GM10248 (cell line): Measurements from ENCODE around the gene COL9A2.
"Not testable (repeated sequence)": the region's sequence is repeated elsewhere in the genome, so short reads cannot be mapped to it uniquely, and the experiment has no call there.

Experiments used
- CTCF ChIA-PET: fragments of 300-600 bp; sonication (Branson Sonifier 250); formaldehyde crosslinking; extraction: SDS; loops from one replicate; lab custom pipeline; 2021; ENCODE audit warnings: antibody characterized with exemption; lab: Yijun Ruan, JAX
- POLR2A ChIA-PET: fragments of 350-650 bp; sonication (Branson Sonifier 250); formaldehyde crosslinking; extraction: SDS; loops from one replicate; lab custom pipeline; 2020; ENCODE audit warnings: antibody characterized with exemption; lab: Yijun Ruan, JAX
- DNase-seq: peaks from one replicate; pipeline ENCODE4 v3.0.0; 2012; ENCODE audit errors: extremely low spot score
- CTCF ChIP-seq: IDR thresholded peaks from 2 replicates; pipeline ENCODE4 v1.5.1; 2012; ENCODE audit warnings: mild to moderate bottlenecking, low read depth; ENCODE audit errors: extremely low read depth, missing control alignments, control extremely low read depth

The COL9A2 gene

GRCh38 chr1:40360631-40361030 is 43.5 kb upstream of the COL9A2 start:
- no peak for TF ChIP-seq CTCF

GRCh38 chr1:40357625-40358024 is 40.5 kb upstream of the COL9A2 start:
- ChIA-PET CTCF (interaction anchor here (0.9 to 2.0 kb wide), 5 partner anchors 16 to 214 kb away, joined by 3 to 11 read pairs (median 4); no protein-coding TSS in a partner anchor), POLR2A (no interaction called here)
- TF ChIP-seq CTCF: no peak
- DNase-seq: no peak

More at GRCh38 chr1:40360631-40361030, 43.5 kb upstream of the COL9A2 start:
- DNase-seq: no peak
- POLR2A ChIA-PET: no interaction called here
- CTCF ChIA-PET: interaction anchor here (1.7 to 1.8 kb wide), 2 partner anchors 11 to 22 kb away, joined by 4 to 5 read pairs; no protein-coding TSS in a partner anchor

GRCh38 chr1:40353082-40353481 is 36.0 kb upstream of the COL9A2 start:
- POLR2A ChIA-PET: no interaction called here
- no peak for DNase-seq
- TF ChIP-seq CTCF: no peak
- CTCF ChIA-PET: interaction anchor here (1.4 to 5.2 kb wide), 7 partner anchors 9 to 271 kb away, joined by 4 to 31 read pairs (median 11); no protein-coding TSS in a partner anchor

GRCh38 chr1:40352126-40352525 is 35.0 kb upstream of the COL9A2 start:
- ChIA-PET POLR2A (interaction anchor here (1.0 kb wide), 1 partner anchor 33 kb away, joined by 3 read pairs; no protein-coding TSS in a partner anchor), CTCF (interaction anchor here (0.7 to 5.2 kb wide), 10 partner anchors 8 to 270 kb away, joined by 3 to 31 read pairs (median 6); no protein-coding TSS in a partner anchor)
- no peak for TF ChIP-seq CTCF
- DNase-seq: peak; percentile 52

GRCh38 chr1:40351124-40351523 is 34.0 kb upstream of the COL9A2 start:
- POLR2A ChIA-PET: no interaction called here
- no peak for DNase-seq
- CTCF ChIA-PET: interaction anchor here (2.5 to 5.2 kb wide), 3 partner anchors 12 to 207 kb away, joined by 11 to 31 read pairs (median 26); no protein-coding TSS in a partner anchor
- TF ChIP-seq CTCF: no peak

- no peak for DNase-seq
- CTCF ChIA-PET: interaction anchor here (3.3 to 3.9 kb wide), 2 partner anchors 12 kb away, joined by 31 to 37 read pairs; no protein-coding TSS in a partner anchor
- POLR2A ChIA-PET: no interaction called here
- no peak for TF ChIP-seq CTCF
Measured at GRCh38 chr1:40350391-40350790, 33.3 kb upstream of the COL9A2 start.

GRCh38 chr1:40344597-40344996 is 27.5 kb upstream of the COL9A2 start:
- CTCF ChIA-PET: interaction anchor here (0.7 to 8.8 kb wide), 13 partner anchors 8 to 267 kb away, joined by 3 to 168 read pairs (median 5); partner anchors contain the start of gene COL9A2
- no peak for TF ChIP-seq CTCF

GRCh38 chr1:40342381-40342717 is 25.3 kb upstream of the COL9A2 start:
- CTCF ChIA-PET: interaction anchor here (1.1 to 10.1 kb wide), 11 partner anchors 10 to 260 kb away, joined by 3 to 262 read pairs (median 11); partner anchors contain the start of gene COL9A2
- POLR2A ChIA-PET, DNase-seq: not testable (repeated sequence)

More at GRCh38 chr1:40344597-40344996, 27.5 kb upstream of the COL9A2 start:
- POLR2A ChIA-PET: no interaction called here
- peak; percentile 41 for DNase-seq
